22Rv1 (cell line): ENCODE results near the gene CD36.

Experiments
- H3K27ac ChIP-seq: fragments of 450-650 bp; 2 replicates; pipeline ENCODE4 v1.5.1; 2017
- CTCF ChIP-seq: fragments of 450-650 bp; IDR thresholded peaks from 2 replicates; pipeline ENCODE4 v1.5.1; 2017; ENCODE audit warnings: mild to moderate bottlenecking
- ZFX ChIP-seq: fragments of 450-650 bp; IDR thresholded peaks from 2 replicates; pipeline ENCODE4 v1.6.1; 2017; ENCODE audit warnings: antibody characterized with exemption, borderline replicate concordance

Gene CD36

DNA sequence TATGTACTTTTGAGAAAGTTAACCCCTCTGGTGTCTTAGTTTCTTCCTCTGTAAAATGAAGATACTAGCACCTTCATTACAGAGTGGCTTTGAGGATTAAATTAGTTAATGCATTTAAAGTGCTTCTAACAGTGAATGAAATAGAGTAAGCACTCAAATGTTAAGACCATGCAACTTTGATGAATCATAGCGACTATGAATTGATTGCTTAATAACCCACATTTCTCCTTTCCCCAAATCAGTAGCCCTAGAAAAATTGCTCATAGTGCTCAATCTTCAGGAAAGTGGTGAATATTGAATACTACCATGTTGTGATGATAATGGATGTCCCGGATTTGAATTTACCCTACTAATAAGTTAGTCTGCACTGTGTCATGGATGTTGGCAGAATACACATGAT lies 48.1 kb downstream of the CD36 start:
- no peak overlapping the region for H3K27ac ChIP-seq
- TF ChIP-seq CTCF: no peak
- TF ChIP-seq ZFX: no peak

DNA sequence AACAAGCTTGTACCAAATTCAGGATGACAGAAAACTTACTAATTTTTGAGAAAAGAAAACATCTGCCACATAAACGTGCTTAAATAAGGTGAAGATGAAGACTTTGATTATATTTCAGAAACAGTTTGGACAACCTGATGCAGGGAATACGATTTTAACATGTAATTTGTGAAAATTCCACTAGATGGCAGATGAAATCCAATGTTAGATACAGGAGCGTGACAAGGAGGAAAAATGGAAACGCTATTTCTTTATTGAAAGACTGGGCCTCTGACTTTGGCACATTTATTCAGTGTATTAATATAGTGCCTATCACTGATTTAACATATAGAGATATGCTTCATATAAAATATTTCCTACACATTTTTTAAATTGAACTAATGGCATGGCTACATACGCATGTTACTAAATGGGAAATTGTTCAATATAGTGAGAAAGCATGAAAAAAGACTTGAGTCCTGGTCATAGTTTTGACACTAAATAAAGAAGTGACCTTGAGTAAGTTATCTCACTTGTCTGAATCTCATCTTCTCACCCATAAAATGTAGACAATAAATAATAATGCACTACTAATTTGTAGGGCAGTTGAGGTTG lies 60.7 kb downstream of the CD36 start:
- TF ChIP-seq ZFX (no peak), CTCF (peak; percentile 84)

GRCh38 chr7:80699721-80700256 lies 61.3 kb downstream of the CD36 start:
- TF ChIP-seq CTCF (no peak), ZFX (no peak)
- no peak overlapping the region for H3K27ac ChIP-seq

More for the DNA sequence above, 60.7 kb downstream of the CD36 start:
- no peak overlapping the region for H3K27ac ChIP-seq

GRCh38 chr7:80703272-80703671 lies 64.8 kb downstream of the CD36 start:
- H3K27ac ChIP-seq: no peak overlapping the region
- no peak for TF ChIP-seq ZFX
- no peak for TF ChIP-seq CTCF

GRCh38 chr7:80705130-80705781 lies 66.8 kb downstream of the CD36 start:
- H3K27ac ChIP-seq: no peak overlapping the region
- TF ChIP-seq ZFX: no peak
- no peak for TF ChIP-seq CTCF

- TF ChIP-seq ZFX (no peak), CTCF (no peak)
- H3K27ac ChIP-seq: no peak overlapping the region
Observed at GRCh38 chr7:80707318-80707717, 68.9 kb downstream of the CD36 start.

DNA sequence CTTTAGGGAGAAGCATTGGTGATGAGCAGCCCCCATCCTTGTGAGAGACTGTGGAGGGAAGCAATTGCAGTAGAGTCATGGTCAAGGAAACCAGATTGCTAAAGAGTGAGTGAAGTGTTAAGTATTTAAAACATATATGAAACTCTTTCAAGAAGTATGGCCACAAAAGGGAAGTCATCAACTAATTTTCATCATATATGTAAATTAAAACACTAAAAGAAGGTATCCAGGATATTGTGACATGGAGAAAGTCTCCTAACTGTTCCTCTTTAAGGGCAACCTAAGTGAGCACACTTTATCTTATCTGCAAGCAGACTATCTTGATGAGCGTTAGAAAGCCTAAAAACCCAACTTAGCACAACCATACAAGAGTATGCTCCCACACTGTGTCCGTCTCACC lies 69.7 kb downstream of the CD36 start:
- no peak for TF ChIP-seq ZFX
- no peak for TF ChIP-seq CTCF
- H3K27ac ChIP-seq: no peak overlapping the region
